Right renal cortex interstitium (tissue), 3 donors: ENCODE measurements around the gene OVAAL. TPM values are rescaled to one million over a fixed set of nuclear protein-coding genes. Genes with fewer than 3 reads are reported as not detected.
"Not testable (repeated sequence)": the region's sequence is repeated elsewhere in the genome, so short reads cannot be mapped to it uniquely, and the experiment has no call there.

Experiments used
- DNase-seq, 3 donors: peaks; one replicate each; pipeline ENCODE4 v3.0.0-alpha.2; 2013; ENCODE audit warnings: low read depth in 3 of 3, low spot score in 2 of 3
- polyA plus RNA-seq, 3 donors: library from polyadenylated mRNA; unstranded; fragments of 120-200 nt; gene quantifications; one replicate each; pipeline ENCODE4 v1.2.1, GENCODE V29; 2013; ENCODE audit not compliant: insufficient read length in 3 of 3

OVAAL gene
- polyA plus RNA-seq, 3 donors = not detected

DNA sequence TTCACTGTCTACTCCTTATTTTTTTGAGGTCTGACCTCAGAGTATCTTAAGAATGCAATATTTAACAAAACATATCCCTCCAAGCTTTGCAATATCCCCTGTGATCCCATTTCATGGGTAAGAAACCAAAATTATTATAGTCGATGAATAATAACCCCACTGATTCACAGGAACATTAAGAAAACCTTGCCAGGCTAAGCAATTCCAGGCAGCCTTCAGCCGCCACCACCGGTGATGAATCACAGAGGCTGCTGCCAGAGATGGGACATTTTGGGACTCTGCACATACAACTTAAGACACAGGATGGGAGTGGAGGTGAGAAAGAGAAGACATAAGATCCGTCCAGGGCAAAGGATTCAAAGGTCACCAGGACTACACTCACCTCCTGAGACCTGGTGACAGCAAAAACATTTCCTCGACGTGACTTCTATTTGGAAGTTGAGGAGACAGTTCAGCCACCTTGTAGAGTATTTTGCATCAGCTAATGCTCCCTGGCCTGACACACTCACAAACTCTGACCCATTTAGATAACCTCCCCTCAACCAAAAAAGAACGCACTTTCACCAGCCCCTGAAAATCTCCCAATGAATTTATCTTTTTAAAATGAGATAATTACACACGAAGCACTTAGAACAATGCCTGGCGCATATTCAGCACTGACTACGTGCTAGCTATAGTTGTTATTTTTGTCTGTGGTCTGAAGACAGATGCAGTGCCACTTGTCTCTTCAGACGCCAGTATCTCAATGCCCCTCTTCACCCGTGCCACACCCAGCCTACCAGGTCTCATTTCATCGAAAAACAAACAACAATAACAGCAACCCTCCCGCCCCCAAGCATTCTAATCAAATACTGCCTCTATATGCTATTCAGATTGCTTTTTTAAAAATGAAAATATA lies 17.8 kb upstream of the OVAAL start:
- DNase-seq = no peak

DNA sequence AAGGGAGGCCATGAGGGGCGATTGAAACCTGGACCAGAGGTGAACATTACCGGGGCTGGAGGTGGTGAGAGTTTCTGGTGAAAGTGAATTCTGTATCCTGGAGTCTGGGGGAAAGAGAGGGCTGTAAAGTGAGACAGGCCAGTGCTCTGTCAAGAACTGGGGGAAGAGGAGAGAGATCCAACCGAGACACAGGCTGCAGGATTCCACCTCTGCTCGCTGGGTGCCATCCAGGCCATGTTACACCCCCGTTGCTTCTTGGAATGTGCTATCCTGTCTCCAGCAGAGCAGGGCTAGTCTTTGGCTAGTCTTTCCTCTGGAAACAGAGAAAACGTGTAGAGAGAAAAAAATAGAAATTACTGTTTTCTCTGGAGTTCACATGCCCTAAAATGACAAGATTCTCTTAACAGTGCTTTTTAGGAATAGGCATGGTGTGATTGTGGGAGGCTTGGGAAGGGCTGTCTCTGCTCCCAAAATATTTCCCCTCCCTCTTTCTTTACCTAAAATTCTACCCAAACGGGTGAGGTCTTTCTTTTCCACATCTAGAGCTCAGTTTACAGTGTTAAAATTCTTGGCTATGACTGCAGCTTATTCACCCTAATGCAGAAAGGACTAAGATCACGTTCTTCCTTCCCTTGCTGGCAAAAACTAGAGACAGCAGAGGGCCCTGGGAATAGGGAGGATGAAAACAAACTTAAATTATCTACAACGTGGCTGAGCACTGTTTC lies 16.5 kb upstream of the OVAAL start:
- DNase-seq = no peak

DNA sequence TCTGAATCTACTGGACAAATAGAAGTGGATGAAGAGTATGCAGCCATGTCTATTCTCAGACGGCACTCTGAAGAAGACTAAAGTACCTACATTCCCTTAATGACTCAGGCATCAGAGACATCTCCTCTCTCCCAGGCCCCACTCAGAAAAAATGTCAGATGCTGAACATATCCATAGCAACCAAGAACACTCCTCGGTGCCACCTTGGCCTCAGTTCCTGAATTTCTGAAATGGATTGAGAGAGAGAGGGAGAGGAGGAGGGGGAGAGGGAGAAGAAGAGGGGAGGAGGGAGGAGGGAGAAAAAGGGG lies 16.0 kb upstream of the OVAAL start:
- DNase-seq = no peak

DNA sequence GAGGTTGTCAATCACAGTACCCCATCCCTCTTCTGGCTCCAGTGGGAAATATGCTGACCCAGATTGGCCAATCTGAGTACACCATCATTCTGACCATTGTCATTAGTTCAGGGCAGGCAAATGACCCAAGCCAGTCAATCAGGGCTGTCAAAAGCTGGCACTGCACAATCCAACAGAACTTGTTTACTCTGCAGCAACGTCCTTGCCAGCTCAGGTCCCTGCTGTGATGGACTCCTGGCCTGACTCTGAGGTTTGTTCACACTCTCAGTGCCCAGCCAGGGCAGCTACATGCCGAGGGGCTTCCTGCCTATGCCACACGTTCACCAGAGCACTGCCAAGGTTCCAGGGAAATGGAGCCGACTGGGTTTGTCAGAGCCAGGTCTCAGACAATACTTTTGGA lies 14.7 kb upstream of the OVAAL start:
- no peak for DNase-seq

DNA sequence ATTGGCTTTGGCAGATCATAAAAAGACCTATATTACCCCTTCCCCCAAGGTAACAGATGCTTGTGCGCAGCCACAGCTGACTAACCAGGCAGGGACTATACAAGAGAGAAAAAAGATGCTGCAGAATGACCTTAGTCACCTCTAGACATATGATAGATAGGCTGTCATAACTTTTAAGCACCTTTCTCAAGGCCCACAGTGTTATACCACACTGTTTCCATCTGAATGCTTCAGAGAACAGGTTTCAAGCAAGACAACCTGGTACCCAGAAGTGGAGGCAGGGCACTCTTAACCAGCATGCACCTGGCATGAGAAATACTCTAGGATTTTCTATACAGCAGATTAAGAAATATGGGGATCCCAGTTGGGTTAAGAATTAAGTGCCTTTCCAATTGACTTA lies 12.8 kb upstream of the OVAAL start:
- DNase-seq = no peak

DNA sequence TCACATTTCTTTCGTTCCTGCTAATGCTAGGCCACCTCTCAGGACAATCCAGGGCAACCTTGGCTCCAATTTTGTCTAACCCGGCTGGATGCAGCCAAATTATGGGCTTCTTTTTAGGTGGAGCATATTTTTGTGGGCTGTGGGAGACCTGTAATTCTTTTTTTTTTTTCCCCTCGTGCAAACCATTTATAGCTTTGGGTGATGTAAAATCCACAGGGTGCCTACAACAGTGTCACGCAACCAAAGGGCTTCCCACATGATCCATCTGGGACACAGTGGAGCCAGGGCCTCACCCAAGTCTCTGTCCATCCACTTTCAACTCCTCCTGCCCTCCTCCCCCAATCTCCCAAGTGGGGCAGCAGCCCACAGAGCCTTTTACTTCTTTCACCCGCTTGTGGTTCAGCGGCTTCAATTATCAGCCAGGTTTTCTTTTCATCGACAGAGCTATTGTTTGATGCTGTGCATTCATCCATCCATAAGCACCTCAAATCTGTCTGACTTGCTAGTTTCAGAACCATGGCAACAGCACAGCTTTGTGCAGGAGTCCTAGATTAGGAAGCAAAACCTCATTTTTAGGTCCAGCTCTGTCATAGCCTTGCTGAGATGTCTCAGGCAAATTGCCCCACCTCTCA lies 10.0 kb upstream of the OVAAL start:
- DNase-seq = no peak

DNA sequence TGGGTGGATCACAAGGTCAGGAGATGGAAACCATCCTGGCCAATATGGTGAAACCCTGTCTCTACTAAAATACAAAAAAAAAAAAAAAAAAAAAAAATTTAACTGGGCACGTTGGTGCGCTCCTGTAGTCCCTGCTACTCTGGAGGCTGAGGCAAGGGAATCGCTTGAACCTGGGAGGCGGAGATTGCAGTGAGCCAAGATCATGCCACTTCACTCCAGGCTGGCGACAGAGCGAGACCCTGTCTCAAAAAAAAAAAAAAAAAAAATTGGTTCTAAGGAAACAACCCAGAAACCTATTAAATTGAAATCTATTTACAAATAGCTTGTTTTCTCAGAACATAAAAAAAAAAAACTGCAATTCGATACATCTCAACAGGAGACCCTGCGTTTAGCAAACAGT lies 9.0 kb upstream of the OVAAL start:
- not testable (repeated sequence) for DNase-seq

DNA sequence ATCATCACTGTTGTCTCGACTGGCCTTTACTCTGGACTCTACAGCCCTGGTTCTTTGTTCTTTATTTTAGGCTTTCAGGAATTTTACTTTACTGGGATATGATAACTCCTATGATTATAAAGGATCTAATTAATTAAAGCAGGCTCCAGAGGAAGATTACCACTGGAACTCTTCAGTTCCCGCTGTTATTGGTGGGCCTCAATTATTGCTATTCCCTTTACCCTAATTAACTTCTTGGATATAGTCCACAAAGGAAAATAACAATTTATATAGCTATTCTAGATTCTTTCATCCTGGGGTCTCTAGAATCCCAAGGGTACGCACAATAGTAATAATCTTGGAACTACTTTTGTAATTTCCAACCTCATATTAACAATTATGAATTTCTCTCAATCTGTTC lies 8.5 kb upstream of the OVAAL start:
- DNase-seq = no peak

DNA sequence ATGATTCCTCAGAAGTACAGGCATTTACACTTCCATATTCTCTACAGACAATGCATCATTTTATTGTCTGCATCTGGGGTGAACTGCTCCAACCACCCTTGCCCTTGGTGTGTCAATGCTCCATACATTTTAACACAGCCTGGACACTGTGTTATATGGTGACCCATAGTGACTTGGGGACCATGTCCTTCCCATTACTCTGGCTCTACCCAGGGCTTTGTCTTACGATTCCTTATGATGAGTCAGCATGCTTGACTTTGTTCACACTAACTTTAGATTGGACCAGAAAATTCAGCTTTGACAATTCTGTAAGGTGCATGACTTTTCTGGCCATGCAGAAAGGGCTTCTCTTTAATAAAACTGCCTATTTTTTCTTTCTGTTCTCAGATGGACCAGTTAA lies 6.8 kb upstream of the OVAAL start:
- no peak for DNase-seq

DNA sequence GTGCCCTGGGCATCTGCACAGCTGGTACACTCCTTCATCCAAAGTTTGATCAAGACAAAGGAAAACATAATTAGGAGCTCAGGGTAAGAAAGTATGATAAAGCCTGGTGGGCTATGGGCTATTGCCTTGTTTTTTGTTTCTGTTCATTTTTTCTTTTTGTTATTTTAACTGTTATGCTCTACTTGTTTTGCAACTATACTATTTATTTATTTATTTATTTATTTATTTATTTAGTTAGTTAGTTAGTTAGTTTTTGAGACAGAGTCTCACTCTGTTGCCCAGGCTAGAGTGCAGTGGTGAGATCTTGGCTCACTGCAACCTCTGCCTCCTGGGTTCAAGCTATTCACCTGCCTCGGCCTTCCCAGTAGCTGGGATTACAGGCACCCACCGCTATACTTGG lies 5.7 kb upstream of the OVAAL start:
- DNase-seq = not testable (repeated sequence)

DNA sequence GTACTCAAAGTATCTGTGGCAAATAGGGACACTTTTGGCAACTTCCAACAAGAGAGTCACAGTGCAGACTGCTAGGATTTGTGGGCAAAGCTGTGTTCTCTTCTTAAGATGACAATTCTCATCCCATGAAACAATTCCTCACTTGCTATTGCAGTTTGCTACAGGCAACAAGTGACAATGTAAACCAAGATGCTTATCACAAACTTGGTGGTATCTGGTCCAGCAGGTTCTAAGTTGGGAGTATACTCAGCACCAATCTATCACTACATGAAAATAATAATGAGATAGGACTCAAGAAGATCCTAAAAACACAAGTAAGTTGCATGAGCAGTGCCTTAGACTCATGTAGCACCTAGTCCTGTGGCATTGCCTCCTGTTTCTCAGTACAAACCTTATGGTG lies 3.4 kb upstream of the OVAAL start:
- DNase-seq = no peak

DNA sequence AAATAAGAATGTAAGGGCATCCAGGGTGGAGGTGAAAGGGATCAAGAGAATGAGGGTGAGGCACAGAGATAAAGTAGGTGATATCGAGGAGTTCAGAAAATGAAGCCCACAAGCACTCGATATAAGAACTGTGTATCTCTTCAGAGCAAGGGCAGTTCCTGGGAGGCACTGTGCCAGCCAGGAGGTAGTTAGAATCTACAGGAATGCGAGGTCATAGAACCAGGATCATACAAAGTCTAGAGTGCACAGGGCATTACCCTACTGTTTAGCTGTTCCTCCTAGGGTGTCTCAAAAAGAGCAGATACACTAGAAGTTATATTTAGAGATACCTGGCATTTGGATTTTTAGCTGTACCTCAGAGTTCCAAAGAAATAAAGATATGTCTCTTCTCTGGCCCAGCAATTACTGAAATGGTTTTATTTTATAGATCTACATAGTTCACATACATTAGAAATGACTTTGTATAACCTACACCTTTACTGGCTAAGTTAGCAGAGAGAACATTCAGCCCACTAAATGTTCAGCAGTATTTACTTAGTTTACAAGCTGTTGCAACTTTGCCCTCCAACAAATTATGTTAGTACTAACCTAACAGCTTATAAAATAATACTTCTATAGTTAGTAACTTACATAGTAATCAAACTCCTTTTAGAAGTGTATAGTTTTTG lies 1.6 kb downstream of the OVAAL start:
- no peak for DNase-seq

DNA sequence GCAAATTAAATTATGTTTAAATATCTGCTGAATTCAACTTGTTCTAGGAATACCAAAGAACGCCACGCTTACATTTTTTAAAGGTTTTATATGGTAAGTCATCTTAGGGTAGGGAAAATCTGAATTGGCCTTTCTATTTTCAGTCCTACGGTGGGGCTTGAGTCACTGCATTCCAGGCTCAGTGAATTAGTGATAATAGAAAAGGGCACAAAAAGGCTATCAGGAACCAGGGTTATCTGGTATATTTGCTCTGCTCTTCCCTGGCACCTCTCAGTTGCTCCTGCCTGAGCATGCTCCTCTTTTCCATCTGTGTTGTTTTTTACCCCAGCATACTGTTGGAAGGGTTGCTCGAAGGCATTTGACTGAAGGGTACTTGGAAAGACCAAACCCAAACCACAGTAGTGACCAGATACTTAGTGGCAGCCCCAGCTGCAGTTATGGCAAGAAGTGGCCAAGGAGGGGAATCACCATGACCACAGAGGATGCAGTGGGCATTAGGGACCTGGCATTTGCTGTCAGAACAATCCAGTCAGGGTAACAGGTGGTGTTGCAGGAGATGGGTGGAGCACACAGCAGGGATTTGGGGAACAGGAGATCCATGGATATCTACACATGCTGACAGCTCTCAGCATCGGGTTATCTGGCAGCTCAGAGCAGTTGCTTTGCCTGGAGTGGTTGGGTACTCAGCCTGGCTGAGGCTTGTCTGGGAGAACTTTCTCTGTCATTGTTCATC lies 2.3 kb downstream of the OVAAL start:
- no peak for DNase-seq

DNA sequence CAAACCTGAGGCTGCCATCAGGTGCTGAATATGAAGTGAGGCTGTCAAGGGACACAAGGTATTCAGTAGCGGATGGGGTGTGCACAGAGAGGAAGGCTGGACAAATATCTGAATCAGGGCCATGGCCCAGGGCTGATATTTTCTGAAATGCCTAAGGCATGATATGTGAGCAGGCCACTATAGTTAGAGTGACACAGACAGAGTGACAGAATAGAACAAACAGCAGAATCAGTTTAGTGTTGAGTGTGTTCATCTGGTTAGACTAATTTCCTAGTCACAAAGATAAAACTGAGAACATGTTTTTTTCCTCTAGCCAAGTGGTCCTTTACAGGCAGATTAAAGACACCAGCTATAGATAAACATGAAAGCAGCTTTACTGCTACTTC lies 3.9 kb downstream of the OVAAL start:
- no peak for DNase-seq

DNA sequence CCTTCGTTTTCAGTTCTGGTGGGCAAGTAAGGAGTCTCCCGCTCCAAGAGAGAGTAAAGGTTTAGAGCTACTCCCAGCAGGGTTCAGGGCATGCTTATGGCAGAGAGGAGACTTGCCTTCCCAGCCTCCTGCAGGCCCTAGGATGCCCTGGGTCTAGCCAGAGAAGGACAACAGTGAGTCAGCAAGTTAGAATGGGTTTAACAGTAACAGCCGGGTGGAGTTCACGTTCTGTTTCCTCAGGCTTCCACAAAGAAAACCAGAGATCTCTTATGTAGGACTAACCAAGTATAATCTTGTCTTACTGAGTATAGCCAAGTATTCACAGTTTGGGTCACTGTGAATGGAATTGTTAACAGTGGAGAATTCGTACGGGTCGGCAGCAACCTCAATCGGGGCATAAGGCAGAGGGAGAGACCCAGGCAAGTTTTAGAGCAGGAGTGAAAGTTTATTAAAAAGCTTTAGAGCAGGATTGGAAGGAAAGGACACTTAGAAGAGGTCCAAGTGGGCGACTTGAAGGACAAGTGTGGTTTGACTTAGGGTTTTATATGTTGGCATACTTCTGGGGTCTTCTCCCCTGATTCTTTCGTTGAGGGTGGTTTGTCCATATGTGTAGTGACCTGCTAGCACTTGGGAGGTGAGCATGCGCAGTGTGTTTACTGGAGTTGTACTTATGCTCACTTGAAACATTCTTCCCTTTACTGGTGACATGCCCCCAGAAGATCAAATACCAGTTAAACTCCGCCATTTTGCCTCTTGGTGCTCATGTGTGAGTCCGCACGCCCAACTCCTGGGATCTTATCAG lies 4.5 kb downstream of the OVAAL start:
- no peak for DNase-seq

DNA sequence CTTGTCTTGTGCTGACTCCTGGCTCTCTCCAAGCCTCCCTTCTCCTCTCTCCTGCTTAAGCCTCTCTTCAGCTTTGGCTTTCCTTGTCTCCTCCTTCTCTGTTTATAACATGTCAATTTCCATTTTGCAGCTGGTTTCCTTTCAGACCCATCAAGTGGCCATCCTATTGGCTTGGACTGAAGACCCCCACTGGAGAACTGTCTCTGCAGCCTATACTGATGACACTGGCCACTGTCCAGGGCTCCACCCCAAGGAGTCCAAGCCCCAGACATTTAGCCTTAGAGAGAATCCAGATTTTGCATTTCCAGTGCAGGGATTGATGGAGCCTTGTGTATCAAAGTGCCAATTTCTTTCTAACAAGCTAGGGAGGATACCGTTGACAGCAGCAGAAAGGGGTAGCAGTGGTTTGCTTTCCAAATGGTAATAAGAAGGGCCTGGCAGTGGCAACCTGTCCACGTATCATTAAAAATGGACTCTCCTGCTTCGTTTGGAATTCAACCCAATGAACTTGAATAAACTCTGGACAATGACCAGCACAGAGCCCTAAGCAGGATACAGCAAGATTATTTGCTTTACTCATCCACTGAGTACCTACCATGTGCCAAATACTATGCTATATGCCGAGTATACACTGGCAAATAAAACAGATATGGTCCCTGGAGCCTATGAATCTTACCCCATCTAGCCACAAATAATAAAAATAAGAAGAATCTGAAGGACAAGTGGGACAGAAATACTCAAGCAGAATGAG lies 6.5 kb downstream of the OVAAL start:
- no peak for DNase-seq

DNA sequence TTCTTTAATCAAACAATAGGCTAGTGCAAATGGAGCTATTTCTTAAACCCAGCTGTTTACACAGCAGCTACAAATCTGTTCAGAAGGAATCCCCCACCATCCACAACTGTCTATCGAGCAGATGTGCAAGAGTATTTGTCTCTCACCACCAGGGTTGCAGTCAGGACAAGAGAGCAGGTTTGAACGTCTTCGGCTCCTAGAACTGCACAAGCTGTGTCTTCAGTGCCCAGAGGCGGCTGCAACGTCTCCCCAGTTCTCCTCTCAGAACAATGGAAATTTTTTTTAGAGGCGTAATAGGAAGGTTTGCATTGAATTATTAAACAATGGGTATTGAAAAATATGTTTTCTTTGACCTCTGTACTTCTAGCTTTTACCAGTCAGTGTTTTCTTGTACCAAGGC lies 7.3 kb downstream of the OVAAL start:
- DNase-seq = no peak

DNA sequence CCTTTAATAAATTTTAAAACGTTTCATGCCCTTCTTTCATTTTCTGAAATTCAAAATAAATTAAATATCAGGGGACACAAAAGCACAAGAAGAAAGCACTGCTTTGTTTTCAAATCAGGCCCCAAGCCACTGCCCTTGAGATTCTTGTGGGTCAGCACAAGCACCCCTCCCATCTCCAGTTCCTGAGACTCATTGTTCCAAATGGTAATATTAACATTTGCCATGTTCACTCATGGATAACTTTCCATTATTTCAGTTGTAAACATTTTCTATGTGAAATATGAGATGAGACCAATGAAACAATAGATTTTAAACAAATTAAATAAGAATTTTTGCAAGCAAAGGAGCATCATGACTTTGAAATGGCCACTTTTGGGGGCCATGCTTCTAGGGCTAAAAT lies 7.7 kb downstream of the OVAAL start:
- DNase-seq = no peak

DNA sequence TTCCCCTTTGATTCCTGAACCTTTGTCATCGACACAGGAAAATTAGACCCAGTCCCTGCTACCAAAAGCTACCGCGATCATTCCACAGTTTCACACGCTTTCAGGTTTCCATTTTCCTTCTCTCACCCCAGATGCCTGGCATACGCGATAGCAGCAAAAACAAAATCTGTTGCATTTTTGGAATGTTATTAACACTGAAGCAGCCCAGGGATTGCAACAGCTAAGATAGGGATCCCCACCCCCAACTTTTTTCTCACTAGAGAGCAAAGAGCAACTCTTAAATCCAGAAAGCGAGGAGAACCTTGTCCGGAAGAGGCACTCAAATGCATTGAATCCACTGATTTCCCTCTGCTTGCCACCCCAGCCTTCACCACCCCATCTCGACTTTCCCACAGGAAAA lies 8.9 kb downstream of the OVAAL start:
- no peak for DNase-seq
